Keratinocyte (primary cell): ENCODE measurements around the gene GPATCH4. TPM values are rescaled to one million over a fixed set of nuclear protein-coding genes. Genes with fewer than 3 reads are reported as not detected.
"Not testable (repeated sequence)": the region's sequence is repeated elsewhere in the genome, so short reads cannot be mapped to it uniquely, and the experiment has no call there.

Experiments used
- DNase-seq: peaks from one replicate; pipeline ENCODE4 v3.0.0-alpha.2; 2011; ENCODE audit warnings: low read depth, missing footprints, low spot score
- FAIRE-seq: peaks from 2 replicates; lab custom pipeline; 2011; peaks lifted over from hg19 to GRCh38; lab: Jason Lieb, UNC
- H2AFZ ChIP-seq: 2 replicates; pipeline ENCODE4 v1.6.0; 2012; ENCODE audit warnings: low read length, control low read depth, inconsistent platforms; ENCODE audit not compliant: control insufficient read depth
- H3K27ac ChIP-seq: 2 replicates; pipeline ENCODE4 v1.5.1; 2011; ENCODE audit warnings: low read length; ENCODE audit not compliant: control insufficient read depth, insufficient read depth
- H3K27me3 ChIP-seq: 3 replicates; pipeline ENCODE4 v1.6.0; 2011; ENCODE audit warnings: low read length; ENCODE audit not compliant: control insufficient read depth, insufficient read depth; ENCODE audit errors: extremely low read depth
- H3K36me3 ChIP-seq, 2 experiments: 2 replicates in 1 of 2; 3 replicates in 1 of 2; pipeline ENCODE4 v1.5.1; 2011; ENCODE audit warnings: low read length in 2 of 2, mild to moderate bottlenecking in 1 of 2; ENCODE audit not compliant: control insufficient read depth in 2 of 2, insufficient read depth in 2 of 2; ENCODE audit errors: extremely low read depth in 1 of 2
- H3K4me1 ChIP-seq: 3 replicates; pipeline ENCODE4 v1.5.1; 2011; ENCODE audit warnings: low read length; ENCODE audit not compliant: control insufficient read depth, insufficient read depth; ENCODE audit errors: extremely low read depth
- H3K4me2 ChIP-seq: 3 replicates; pipeline ENCODE4 v1.6.0; 2011; ENCODE audit warnings: low read depth, low read length; ENCODE audit not compliant: control insufficient read depth, insufficient read depth; ENCODE audit errors: extremely low read depth
- H3K4me3 ChIP-seq, 3 experiments: fragments of 200-600 bp in 1 of 3; sonication (generic) in 1 of 3; 2 replicates in 2 of 3; 3 replicates in 1 of 3; pipeline ENCODE4 v1.5.1; 2011 to 2016; ENCODE audit warnings: low read length in 3 of 3, mild to moderate bottlenecking in 3 of 3, control low read depth in 2 of 3, inconsistent platforms in 1 of 3, low read depth in 1 of 3, mixed read lengths in 1 of 3, mixed run types in 1 of 3, moderate library complexity in 1 of 3; ENCODE audit not compliant: control insufficient read depth in 2 of 3, insufficient read depth in 2 of 3; ENCODE audit errors: extremely low read depth in 1 of 3
- H3K79me2 ChIP-seq: 2 replicates; pipeline ENCODE4 v1.6.0; 2012; ENCODE audit warnings: low read length; ENCODE audit not compliant: control insufficient read depth, insufficient read depth
- H3K9ac ChIP-seq: 3 replicates; pipeline ENCODE4 v1.6.0; 2011; ENCODE audit warnings: low read length; ENCODE audit not compliant: control insufficient read depth, insufficient read depth; ENCODE audit errors: extremely low read depth
- H3K9me1 ChIP-seq: 3 replicates; pipeline ENCODE4 v1.6.0; 2011; ENCODE audit warnings: low read length; ENCODE audit not compliant: control insufficient read depth, insufficient read depth; ENCODE audit errors: extremely low read depth
- H3K9me3 ChIP-seq: 2 replicates; pipeline ENCODE4 v1.5.1; 2012; ENCODE audit warnings: low read depth, low read length; ENCODE audit not compliant: control insufficient read depth
- H4K20me1 ChIP-seq: 3 replicates; pipeline ENCODE4 v1.6.0; 2011; ENCODE audit warnings: low read length; ENCODE audit not compliant: control insufficient read depth, insufficient read depth; ENCODE audit errors: extremely low read depth
- EZH2 ChIP-seq: IDR thresholded peaks from one replicate; pipeline ENCODE4 v1.6.1; 2012; ENCODE audit warnings: inconsistent platforms, mild to moderate bottlenecking, low read length, moderate library complexity
- dilution Hi-C: fragments of 300-500 bp; cut with MboI; formaldehyde crosslinking; loops from one replicate; pipeline ENCODE4 v1.7.0; 2020; ENCODE audit warnings: low sequenced_read_pairs; ENCODE audit not compliant: extremely low pct_ligation_motif_present
- polyA plus RNA-seq, 5 experiments: library from polyadenylated mRNA; depleted of rRNA in 3 of 5; stranded (reverse) in 3 of 5; stranded (forward) in 1 of 5; unstranded in 1 of 5; fragments of >200 nt; gene quantifications; 1 replicate in 1 of 5; 2 replicates in 3 of 5; 3 replicates in 1 of 5; pipeline versions ENCODE4 v1.2.1 to v1.2.3, GENCODE V29; 2011 to 2012; ENCODE audit warnings: missing spikeins in 2 of 5, low read depth in 1 of 5, low replicate concordance in 1 of 5
- TF ChIP-seq, protein P1 (sequence below), 3 experiments: IDR thresholded peaks in 1 of 3; conservative IDR thresholded peaks in 1 of 3; optimal IDR thresholded peaks in 1 of 3; 2 replicates in 2 of 3; 3 replicates in 1 of 3; pipeline versions ENCODE3 to v1.5.1; 2011; ENCODE audit warnings: low read length in 3 of 3, mild to moderate bottlenecking in 3 of 3, moderate library complexity in 2 of 3, control low read depth in 1 of 3, inconsistent platforms in 1 of 3; ENCODE audit not compliant: insufficient read depth in 2 of 3; ENCODE audit errors: extremely low read depth in 1 of 3

Gene GPATCH4
- polyA plus RNA-seq, 1 donor (not counting 4 experiments of a cell fraction or from before 2014, with no cell fraction given), result 43.5 TPM

- H3K9ac ChIP-seq, result no peak overlapping the region
- TF ChIP-seq, protein P1, sequence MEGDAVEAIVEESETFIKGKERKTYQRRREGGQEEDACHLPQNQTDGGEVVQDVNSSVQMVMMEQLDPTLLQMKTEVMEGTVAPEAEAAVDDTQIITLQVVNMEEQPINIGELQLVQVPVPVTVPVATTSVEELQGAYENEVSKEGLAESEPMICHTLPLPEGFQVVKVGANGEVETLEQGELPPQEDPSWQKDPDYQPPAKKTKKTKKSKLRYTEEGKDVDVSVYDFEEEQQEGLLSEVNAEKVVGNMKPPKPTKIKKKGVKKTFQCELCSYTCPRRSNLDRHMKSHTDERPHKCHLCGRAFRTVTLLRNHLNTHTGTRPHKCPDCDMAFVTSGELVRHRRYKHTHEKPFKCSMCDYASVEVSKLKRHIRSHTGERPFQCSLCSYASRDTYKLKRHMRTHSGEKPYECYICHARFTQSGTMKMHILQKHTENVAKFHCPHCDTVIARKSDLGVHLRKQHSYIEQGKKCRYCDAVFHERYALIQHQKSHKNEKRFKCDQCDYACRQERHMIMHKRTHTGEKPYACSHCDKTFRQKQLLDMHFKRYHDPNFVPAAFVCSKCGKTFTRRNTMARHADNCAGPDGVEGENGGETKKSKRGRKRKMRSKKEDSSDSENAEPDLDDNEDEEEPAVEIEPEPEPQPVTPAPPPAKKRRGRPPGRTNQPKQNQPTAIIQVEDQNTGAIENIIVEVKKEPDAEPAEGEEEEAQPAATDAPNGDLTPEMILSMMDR (optimal IDR thresholded peaks at IDR 0.05 in 1 of 3, IDR thresholded peaks at IDR 0.05 in 1 of 3, conservative IDR thresholded peaks at IDR 0.05 in 1 of 3; ENCODE audit: extremely low read depth in 1 of 3, insufficient read depth in 2 of 3, low read length in 3 of 3), result no peak
- TF ChIP-seq EZH2, result no peak
- no peaks in the 10 kb centered on the region for H3K9me1 ChIP-seq
- no peaks in the 10 kb centered on the region for H3K4me1 ChIP-seq
- no peaks in the 10 kb centered on the region for H4K20me1 ChIP-seq
- H3K27ac ChIP-seq, result no peak overlapping the region
- no peak overlapping the region for H3K4me3 ChIP-seq
- dilution Hi-C loops, result no loop called here
- H2AFZ ChIP-seq, result no peak overlapping the region
- no peak overlapping the region for H3K4me2 ChIP-seq
- no peaks in the 10 kb centered on the region for H3K36me3 ChIP-seq
- H3K27me3 ChIP-seq, result peaks cover 7% of the 10 kb centered on the region
- DNase-seq, result no peak
- no peaks in the 10 kb centered on the region for H3K9me3 ChIP-seq
- FAIRE-seq, result no peak
- no peaks in the 10 kb centered on the region for H3K79me2 ChIP-seq
Measured at GRCh38 chr1:156632355-156632754, 31.1 kb upstream of the GPATCH4 start.

DNA sequence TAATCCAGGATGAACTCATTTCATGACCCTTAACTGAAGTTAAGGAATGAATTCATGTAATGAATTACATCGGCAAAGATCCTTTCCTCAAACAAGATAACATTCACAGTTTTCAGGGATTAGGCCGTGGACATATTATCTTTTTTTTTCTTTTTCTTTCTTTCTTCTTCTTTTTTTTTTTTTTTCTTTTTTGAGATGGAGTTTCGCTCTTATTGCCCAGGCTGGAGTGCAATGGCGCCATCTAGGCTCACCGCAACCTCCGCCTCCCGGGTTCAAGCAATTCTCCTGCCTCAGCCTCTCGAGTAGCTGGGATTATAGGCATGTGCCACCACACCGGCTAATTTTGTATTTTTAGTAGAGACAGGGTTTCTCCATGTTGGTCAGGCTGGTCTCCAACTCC, 29.9 kb upstream of the GPATCH4 start:
- DNase-seq, FAIRE-seq, H3K36me3 ChIP-seq, H3K4me2 ChIP-seq, H3K27me3 ChIP-seq, H3K9ac ChIP-seq, H3K4me1 ChIP-seq, H3K79me2 ChIP-seq, H2AFZ ChIP-seq, dilution Hi-C loops, H3K27ac ChIP-seq, H3K4me3 ChIP-seq, H3K9me1 ChIP-seq, H4K20me1 ChIP-seq, H3K9me3 ChIP-seq: not testable (repeated sequence)

GRCh38 chr1:156629823-156630449, 28.7 kb upstream of the GPATCH4 start:
- no peak for DNase-seq
- TF ChIP-seq EZH2, result no peak
- TF ChIP-seq, protein P1 (optimal IDR thresholded peaks at IDR 0.05 in 1 of 3, IDR thresholded peaks at IDR 0.05 in 1 of 3, conservative IDR thresholded peaks at IDR 0.05 in 1 of 3; ENCODE audit: extremely low read depth in 1 of 3, insufficient read depth in 2 of 3, low read length in 3 of 3), result no peak
- Histone ChIP-seq H3K9me3 (no peaks in the 10 kb centered on the region), H3K36me3 (no peaks in the 10 kb centered on the region), H3K4me3 (no peak overlapping the region), H3K4me2 (no peak overlapping the region), H3K27me3 (peaks cover 22% of the 10 kb centered on the region), H4K20me1 (no peaks in the 10 kb centered on the region), H2AFZ (no peak overlapping the region), H3K4me1 (no peaks in the 10 kb centered on the region), H3K27ac (no peak overlapping the region), H3K9me1 (no peaks in the 10 kb centered on the region), H3K9ac (no peak overlapping the region), H3K79me2 (no peaks in the 10 kb centered on the region)
- no peak for FAIRE-seq
- dilution Hi-C loops, result no loop called here
